ENCODE data around the gene PLD1.
"Not testable (repeated sequence)": the region's sequence is repeated elsewhere in the genome, so short reads cannot be mapped to it uniquely, and the experiment has no call there.

PLD1 gene

DNA sequence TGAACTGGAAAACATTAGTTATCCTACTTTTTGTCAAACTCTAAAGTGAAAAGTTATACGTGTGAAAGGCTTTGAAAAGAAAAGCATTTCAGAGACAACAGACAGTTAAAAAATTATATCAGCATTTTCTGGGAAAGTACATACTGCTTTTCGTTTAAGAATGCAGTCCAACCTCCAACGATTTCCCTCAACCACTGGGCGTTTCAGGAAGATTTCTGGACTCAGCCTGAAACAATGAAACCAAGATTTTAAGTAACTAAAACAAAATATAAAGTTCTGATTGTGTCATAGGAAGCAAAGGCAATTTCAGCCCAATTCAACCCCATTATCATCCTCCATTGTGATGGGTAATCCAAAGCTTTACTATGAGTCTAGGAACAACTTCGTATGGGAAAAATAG lies 110.7 kb downstream of the PLD1 start:
- no peak for DNase-seq (ENCODE audit: low read depth)

DNA sequence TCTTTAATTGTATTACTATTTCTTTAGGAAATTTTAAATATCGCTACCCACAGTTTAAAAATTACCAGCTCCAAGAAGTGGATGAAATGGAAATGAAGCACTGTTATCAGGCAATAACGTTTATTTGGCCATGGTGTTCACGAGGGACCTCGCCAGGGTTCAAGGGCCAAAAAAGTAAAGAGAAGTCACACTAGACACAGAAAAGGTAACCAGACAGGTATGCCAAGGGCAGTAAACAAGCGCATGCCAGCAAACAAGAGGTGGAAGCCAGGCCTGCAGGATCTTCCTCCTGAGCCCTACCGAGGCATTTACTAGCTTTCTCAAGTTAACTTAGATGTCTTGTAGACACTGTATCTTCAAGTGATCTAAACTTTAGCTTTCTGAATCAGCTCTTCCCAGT lies 113.5 kb downstream of the PLD1 start:
- no peak for DNase-seq (ENCODE audit: low read depth)

DNA sequence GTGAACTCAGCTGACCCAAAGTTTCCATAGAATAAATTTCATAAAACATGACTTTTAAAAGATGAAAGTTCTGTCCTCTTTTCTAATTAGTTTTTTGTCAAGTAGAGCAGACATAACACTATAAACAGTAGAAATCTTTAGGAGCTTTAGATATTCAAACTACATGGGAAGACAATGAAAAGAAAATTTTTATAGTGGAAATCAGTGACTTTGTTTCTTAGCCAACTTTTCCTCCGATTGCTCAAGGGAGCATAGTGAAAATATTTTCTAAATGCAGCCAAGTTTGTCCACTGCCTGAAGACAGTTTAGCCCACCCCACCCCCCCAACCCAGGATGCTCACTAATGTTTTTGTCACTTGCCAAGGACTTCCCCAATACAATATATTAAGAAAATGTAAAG lies 114.9 kb downstream of the PLD1 start:
- DNase-seq (ENCODE audit: low read depth) = no peak

DNA sequence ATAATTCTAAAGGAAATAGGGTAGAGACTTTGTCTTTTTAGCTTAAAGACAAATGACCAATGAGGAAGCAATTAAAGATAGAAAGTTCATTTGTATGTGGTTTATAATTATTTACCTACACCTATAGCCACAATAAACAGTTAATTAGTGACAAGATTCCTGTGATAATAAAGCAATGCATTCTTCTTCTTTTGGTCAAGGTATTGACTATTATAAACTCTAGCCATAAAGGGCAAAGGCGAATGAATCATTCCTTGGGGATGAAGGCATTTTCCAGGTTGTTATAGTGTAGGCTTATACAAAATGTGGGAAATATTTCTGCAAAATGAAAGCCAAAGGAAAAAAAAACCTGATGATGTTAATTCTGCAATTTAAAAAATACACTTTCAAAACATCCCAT lies 115.4 kb downstream of the PLD1 start:
- no peak for DNase-seq (ENCODE audit: low read depth)

DNA sequence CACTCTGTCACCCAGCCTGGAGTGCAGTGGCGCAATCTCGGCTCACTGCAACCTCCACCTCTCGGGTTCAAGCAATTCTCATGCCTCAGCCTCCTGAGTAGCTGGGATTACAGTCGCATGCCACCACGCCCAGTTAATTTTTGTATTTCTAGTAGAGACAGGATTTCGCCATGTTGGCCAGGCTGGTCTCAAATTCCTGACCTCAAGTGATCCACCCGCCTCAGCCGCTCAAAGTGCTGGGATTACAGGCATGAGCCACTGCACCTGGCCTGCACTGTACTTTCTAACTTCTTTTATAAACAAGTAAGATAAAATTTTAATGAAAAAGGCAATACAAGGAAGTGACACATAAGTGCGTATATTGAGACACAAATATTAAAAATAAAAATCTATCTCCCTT lies 117.7 kb downstream of the PLD1 start:
- DNase-seq (ENCODE audit: low read depth) = not testable (repeated sequence)

DNA sequence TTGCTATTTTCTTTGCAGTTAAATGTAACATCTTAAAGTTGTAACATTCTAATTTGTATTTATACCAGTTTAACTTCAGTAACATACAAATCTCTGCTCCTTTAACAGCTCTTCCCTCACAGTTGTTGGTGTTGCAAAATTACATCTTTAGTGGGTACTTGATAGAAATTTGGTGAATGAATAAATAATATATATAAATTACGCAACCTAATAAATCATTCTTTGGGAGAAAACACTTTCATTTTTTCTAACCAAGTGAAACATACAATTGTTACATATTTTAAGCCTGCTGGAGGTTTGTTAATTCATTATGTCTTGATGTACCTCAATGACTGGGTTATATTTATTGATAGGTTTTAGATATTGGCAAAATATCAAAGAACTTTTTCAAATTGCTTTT lies 118.8 kb downstream of the PLD1 start:
- DNase-seq (ENCODE audit: low read depth) = no peak

DNA sequence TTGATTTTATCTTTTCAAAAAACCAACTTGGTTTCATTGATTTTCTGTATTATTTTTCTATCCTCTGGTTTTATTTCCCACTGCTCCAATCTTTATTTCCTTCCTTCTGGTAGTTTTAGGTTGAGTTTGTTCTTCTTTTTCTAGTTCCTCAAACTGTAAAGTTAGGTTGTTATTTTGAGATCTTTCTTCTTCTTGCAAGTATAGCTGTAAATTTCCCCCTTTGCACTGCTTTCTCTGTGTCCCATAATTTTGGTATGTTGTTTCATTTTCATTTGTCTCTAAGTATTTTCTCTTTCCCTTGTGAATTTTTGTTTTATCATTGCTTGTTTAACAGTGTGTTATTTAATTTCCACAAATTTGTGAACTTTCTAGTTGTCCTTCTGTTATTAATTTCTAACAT lies 120.0 kb downstream of the PLD1 start:
- no peak for DNase-seq (ENCODE audit: low read depth)

DNA sequence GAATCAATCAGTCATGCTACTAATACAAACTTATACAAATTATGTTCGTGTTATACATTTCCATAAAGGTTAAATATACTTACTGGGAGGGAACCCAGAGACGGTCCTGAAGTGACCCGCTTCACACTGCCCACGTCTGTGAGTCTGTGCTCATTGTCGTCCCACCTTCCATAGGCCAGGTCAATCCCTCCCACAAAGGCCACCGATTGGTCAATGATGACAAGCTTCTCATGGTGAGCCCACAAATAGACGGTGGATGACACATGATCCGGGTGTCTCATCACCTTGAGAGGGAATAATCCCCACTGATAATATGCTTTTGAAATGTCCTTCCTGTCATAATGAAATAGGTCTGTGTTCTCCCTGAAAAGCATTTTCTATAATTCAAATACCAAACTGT lies 121.7 kb downstream of the PLD1 start:
- DNase-seq (ENCODE audit: low read depth) = no peak

DNA sequence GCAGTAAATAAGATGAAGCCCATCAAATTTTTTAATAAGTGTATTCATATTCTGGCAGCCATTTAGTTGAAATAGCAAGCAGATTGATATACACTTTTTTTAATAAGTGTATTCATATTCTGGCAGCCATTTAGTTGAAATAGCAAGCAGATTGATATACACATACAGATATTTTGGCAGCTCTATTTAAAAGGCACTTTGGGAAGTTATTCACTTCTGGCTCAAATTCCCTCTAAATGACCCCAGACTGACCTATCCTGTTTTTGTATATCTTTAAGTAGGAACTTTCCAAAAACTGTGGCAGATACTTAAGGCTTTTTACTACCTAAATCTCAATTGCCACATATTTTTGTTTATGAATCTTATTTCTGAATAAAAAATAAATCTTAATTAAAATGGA lies 122.3 kb downstream of the PLD1 start:
- DNase-seq (ENCODE audit: low read depth) = no peak

DNA sequence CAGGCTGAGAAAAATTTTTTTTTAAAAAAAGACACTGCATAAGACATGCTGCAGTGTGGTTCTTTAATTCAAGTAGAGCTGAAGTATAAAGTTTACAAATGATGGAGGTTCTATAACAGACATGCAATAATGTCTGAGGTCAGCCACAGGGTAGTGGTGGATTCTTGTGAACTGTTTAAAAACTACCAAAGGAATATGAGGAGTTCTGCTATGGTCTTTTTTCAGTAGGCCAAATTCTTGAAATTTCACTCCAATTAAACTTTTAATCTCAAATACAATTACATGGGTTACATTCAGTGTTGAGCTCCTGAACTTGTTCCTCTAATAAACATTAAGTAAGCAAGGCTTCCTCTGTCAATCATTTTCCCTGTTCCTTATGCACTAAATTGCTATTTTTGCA lies 122.7 kb downstream of the PLD1 start:
- no peak for DNase-seq (ENCODE audit: low read depth)

DNA sequence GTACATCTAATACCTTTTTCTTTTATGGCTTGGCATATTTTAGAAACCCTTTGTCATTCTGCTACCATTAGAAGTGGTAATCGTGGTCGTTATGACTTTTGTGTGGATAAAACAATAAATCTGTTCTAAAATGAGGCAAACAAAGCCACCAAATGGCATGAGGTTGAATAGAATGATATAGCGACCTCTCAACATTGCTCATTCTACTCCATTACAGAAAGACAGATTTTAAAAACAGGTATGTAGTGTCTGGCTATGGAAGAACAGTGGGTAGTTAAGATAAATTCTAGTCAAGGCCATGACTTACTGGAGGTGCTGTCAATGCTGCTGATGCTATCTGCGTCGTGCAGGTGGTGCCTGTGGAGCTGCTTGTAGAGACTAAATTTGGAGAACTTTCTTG lies 123.2 kb downstream of the PLD1 start:
- DNase-seq (ENCODE audit: low read depth) = no peak

DNA sequence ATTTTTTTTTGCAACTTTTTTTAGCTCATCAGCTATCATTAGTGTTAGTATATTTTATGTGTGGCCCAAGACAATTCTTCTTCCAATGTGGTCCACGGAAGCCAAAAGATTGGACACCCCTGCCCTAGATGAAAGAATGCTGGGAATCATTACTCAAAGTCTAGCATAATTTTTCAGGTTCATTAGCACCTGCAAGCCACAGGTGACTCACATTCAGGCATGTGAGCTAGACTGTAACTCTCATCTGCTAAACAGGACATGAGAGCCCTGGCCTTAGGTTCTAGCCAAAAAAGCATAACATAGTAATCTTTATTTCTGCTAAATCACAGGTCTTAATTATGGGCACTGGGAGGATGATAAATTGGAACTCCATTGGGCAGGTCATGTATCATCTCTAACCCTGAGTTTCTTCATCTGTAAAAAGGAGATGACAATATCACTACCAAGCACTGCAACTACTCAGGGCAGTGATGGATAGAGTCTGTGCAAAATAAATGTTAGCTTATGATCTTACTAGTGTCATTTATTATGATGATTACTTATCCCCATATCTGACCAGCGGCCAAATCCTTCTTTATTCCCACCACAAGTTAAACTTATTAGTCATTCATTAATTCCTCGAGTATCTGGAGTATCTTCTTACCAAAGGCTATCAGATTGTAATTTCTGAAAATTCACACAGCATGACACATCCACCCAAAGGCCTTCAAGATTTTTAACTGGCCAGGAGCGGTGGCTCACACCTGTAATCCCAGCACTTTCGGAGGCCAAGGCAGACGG lies 125.0 kb downstream of the PLD1 start:
- peak; percentile 3 for DNase-seq (ENCODE audit: low read depth)

DNA sequence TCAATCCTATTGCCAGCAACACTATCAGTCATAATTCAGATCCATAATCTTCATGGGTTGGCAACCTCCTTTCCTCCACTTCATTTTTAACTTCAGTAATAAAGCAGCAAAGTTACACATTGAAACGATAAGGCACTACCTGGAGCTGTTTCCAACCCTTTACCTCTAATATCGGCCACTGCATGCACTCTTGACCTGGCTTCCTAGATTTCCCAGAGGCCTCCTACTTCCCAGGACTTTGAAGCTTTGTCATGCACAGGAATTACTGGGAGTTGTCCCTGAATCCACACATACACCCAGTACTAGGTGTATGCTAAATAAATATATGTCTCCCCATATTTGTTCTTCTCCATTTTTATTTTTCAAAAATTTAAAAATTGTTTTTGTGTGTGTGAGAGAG lies 126.1 kb downstream of the PLD1 start:
- DNase-seq (ENCODE audit: low read depth) = no peak

DNA sequence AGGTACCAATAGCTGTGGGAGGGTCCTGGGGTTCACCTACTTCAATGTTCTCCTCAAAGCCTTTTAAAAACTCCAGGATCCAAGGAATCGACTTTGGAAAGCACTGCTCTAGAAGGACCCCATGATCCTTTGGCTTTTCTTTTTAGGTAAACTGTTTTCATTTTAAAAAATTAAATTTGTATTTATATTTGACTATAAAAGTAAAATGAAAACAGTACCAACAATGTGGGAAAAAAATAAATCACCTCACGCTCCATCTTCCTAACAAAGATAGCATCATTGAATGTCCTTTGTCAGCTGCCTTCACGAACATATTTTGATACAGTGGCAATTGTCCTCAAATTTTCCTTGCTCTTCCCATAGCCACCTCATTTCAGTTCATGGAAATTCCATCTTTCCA lies 127.5 kb downstream of the PLD1 start:
- no peak for DNase-seq (ENCODE audit: low read depth)

DNA sequence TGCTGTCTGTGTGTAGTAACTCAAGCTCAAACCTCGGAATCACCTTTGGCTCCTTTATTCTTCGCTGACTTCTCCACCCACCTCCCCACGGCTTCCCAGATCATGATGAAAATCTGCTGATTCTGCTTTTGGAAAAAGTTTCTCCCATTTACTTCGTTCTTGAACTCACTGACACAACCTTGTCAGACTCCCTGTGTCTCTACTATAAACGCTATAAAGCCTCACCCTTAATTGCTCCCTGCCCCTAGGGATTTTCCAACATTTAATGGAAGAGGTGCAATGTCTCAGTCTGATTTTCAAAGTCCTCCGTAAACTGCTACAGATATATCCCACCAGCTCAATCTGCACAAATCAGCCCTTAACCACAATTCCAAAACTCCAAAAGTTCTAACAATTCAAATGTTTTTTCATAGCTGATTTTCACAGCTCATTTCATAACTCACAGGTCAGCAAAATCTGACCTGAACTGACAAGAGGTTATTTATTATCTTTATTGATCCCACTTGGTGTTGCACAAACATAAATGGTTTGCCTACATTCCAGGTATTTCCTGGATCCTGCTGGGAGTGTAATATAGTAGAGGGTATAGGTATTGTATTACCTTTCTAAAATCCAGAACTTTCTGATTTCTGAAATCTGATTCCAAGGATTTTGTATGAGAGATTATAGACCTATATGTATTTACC lies 129.4 kb downstream of the PLD1 start:
- DNase-seq (ENCODE audit: low read depth) = no peak

DNA sequence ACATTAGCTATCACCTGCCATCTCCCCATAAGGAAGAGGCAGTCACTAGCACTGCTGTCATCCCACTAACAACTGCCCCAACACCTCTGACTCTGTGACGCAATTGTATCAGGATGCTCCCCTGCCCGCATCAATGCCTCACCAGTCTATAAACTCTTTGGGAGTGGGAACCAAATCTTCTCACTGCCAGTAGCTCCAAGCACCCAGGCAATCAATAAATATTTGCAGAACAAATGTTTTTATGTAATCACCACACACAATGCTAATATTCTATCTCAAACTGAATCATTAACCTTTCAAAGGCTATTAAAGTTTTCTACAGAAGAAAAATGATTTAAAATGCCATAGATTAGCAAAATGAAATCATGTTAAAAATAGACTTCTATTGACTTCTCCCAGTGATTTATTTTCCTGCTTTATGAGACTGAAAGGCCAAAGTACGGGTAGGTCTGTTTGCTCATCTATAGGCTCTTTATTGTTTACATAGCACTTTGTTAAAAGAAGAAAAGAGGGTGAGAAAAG lies 131.3 kb downstream of the PLD1 start:
- DNase-seq (ENCODE audit: low read depth) = no peak

DNA sequence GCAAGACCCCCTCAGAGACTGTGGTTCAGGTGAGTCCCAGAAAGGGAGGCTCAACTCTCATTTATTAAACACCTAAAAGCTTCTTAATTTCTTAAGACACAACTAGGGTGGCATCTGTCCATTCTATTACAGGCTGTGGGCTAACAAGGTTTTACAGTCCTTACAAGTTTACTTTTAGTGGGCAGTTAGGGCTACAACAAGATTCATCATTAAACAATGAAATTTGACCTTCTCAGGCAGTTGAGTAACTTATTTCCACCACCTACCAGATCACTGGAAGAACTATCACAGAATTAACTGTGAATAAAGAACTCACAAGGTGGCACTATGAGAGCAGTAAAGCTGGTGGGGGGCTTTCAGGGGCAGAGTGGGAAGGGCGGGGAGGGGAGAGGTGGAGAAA lies 132.6 kb downstream of the PLD1 start:
- no peak for DNase-seq (ENCODE audit: low read depth)

DNA sequence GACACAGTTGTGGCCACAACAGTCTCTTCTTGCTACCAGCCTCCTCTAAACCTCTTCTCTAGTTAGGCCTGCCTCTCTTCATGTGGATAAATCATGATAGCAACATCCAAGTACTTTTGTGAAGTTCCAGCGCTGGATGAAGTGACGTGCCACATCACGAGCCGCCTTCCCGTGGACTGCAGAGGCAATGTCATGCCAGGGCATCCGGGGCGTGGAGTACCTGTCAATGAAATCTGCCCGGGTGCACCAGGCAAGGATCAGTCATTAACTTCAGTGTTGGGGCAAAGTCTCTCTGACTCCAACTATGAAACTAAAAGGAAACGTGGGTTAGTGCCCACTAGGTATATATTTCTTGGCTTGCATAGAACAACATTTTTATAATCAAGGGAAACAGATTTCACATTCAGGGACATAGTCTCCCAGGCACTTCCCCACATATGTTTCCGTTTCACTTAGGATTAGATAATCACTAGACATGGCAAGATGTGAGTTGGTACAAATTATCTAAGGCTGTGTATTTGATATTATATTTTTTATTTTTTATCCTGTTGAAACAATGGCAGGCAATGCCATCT lies 133.6 kb downstream of the PLD1 start:
- no peak for DNase-seq (ENCODE audit: low read depth)

DNA sequence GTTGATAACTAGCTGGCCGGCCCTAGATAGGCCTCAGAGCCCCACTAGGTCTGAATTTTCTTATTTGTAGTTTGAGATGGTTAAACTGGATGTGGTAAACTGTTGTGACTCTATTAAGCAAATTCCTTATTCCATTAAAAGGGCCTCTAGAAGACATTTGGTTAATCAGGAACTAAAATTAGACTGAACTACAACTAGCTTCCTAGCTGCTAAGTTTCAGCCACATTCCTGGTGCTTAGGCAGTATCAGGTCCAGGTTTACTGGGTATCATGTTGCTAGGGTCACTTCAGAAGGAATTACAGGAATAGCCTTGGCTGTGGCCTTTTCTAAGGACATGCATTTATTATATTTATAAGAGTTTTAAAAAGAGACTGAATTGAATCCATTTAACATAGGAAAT lies 136.3 kb downstream of the PLD1 start:
- DNase-seq (ENCODE audit: low read depth) = no peak

DNA sequence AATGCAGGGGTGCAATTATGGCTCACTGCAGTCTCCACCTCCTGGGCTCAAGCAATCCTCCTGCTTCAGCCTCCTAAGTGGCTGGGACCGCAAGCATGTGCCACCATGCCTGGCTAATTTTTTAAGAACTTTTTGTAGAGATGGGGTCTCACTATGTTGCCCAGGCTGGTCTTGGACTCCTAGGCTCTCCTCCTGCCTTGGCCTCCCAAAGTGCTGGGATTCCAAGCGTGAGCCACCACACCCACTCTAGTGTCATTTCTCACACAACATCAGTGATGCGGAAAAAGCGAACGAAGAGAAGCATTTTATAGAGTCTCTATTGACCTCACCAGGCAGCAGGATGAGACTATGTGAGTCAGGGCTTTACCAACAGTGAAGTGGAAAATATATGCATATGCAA lies 137.7 kb downstream of the PLD1 start:
- no peak for DNase-seq (ENCODE audit: low read depth)

DNA sequence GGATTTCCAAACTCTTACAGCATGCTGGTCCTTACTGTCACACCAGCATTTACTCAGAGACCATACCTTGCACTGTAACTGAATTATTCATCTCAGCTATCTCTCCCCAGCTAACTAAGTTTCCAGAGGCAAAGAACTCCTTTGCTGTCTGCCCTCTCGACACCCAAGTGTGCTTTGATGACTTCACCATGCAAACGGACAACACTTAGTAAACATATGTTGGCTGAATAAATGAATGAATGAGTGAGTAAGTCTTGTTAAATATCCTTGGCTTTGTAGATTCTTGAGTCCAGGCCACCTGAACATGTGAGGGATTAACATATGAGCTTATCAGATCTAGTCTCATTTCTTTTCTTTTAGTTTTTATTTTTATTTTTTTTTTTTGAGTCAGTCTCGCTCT lies 138.2 kb downstream of the PLD1 start:
- DNase-seq (ENCODE audit: low read depth) = no peak

DNA sequence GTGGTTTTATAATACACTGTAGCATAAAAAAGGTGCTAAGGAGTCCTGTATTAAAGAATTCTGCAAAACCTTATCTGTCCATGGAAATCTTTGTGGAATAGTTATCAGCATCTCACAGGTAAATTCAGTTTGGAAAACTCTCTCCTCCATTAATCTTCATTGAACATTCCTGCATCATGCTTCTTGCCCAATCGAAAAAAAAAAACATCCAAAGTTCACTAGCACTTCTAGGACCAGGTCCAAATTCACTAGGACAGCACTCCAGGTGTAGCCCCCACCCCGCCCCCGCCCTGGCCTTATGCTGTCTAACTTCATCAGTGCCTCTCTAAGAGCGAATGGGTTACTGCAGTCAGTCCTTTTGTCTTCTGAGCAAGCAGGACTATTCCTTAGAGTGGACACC lies 138.6 kb downstream of the PLD1 start:
- DNase-seq (ENCODE audit: low read depth) = no peak

DNA sequence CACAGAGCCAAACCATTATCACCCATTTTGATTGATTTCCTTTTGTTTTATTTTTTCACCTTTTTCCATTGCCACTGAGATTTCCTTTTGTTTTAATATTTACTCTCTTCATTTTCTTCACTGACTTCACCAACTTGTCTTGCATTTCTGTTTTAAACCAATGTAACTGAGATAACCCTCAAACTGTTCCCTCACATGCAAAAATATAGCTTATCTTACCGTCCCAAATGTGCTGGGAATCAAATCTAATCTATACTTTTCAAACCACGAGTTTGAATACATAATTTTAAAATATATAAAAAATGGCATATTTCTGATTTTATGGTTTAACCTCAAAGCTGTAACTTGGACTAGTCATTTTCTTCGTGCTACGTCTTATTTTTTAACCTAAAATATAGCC lies 143.8 kb downstream of the PLD1 start:
- no peak for DNase-seq (ENCODE audit: low read depth)

Data from non-pigmented ciliary epithelial cell (primary cell).